Measurements from ENCODE around the gene DEFB114. TPM values are rescaled to one million over a fixed set of nuclear protein-coding genes. Genes with fewer than 3 reads are reported as not detected.

Gene DEFB114
- total RNA-seq, 1 donor from 2014 or later = not detected

- Histone ChIP-seq H3K36me3 (no peaks in the 10 kb centered on the region), H4K20me1 (ENCODE audit: low read depth) (no peaks in the 10 kb centered on the region), H3K4me2 (no peak overlapping the region), H3K27ac (no peak overlapping the region), H3K9ac (no peak overlapping the region), H3K9me3 (ENCODE audit: low read depth) (no peaks in the 10 kb centered on the region), H3K4me3 (no peak overlapping the region), H3K27me3 (no peaks in the 10 kb centered on the region), H3F3A (ENCODE audit: low read depth) (no peaks in the 10 kb centered on the region), H3K79me2 (ENCODE audit: low read depth) (no peaks in the 10 kb centered on the region), H2AFZ (replicated peaks) (no peak overlapping the region), H3K4me1 (peaks cover 6% of the 10 kb centered on the region)
- DNase-seq (ENCODE audit: low spot score) = no peak
- no peaks in the 10 kb centered on the region for H3K4me1 Mint-ChIP-seq
- no peak overlapping the region for H3K27ac Mint-ChIP-seq
- no peaks in the 10 kb centered on the region for H3K36me3 Mint-ChIP-seq
- H3K27me3 Mint-ChIP-seq (ENCODE audit: insufficient read depth, low read depth) = peaks cover 2% of the 10 kb centered on the region
- no peak overlapping the region for H3K4me3 Mint-ChIP-seq
- TF ChIP-seq EZH2phosphoT487 (IDR thresholded peaks at IDR 0.05) (no peak), EZH2 (IDR thresholded peaks at IDR 0.05) (no peak)
- TF ChIP-seq, protein P1, sequence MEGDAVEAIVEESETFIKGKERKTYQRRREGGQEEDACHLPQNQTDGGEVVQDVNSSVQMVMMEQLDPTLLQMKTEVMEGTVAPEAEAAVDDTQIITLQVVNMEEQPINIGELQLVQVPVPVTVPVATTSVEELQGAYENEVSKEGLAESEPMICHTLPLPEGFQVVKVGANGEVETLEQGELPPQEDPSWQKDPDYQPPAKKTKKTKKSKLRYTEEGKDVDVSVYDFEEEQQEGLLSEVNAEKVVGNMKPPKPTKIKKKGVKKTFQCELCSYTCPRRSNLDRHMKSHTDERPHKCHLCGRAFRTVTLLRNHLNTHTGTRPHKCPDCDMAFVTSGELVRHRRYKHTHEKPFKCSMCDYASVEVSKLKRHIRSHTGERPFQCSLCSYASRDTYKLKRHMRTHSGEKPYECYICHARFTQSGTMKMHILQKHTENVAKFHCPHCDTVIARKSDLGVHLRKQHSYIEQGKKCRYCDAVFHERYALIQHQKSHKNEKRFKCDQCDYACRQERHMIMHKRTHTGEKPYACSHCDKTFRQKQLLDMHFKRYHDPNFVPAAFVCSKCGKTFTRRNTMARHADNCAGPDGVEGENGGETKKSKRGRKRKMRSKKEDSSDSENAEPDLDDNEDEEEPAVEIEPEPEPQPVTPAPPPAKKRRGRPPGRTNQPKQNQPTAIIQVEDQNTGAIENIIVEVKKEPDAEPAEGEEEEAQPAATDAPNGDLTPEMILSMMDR (IDR thresholded peaks at IDR 0.05) = no peak
- H3K9me3 Mint-ChIP-seq = no peaks in the 10 kb centered on the region
These were observed 29.2 kb downstream of the DEFB114 start for GRCh38 chr6:49934770-49935169.

GRCh38 chr6:49933526-49933925 lies 30.4 kb downstream of the DEFB114 start:
- no peak for DNase-seq (ENCODE audit: low spot score)
- Histone ChIP-seq H3K9ac (no peak overlapping the region), H3K4me3 (no peak overlapping the region), H3K4me1 (peaks cover 6% of the 10 kb centered on the region), H3K27ac (no peak overlapping the region), H3K79me2 (ENCODE audit: low read depth) (no peaks in the 10 kb centered on the region), H3K27me3 (no peaks in the 10 kb centered on the region), H4K20me1 (ENCODE audit: low read depth) (no peaks in the 10 kb centered on the region), H3K9me3 (ENCODE audit: low read depth) (no peaks in the 10 kb centered on the region), H3F3A (ENCODE audit: low read depth) (no peaks in the 10 kb centered on the region), H3K36me3 (no peaks in the 10 kb centered on the region), H2AFZ (replicated peaks) (no peak overlapping the region), H3K4me2 (no peak overlapping the region)
- TF ChIP-seq, protein P1 (IDR thresholded peaks at IDR 0.05) = no peak
- TF ChIP-seq EZH2 (IDR thresholded peaks at IDR 0.05) (no peak), EZH2phosphoT487 (IDR thresholded peaks at IDR 0.05) (no peak)
- no peaks in the 10 kb centered on the region for H3K4me1 Mint-ChIP-seq
- no peaks in the 10 kb centered on the region for H3K36me3 Mint-ChIP-seq
- no peak overlapping the region for H3K27ac Mint-ChIP-seq
- H3K4me3 Mint-ChIP-seq = no peak overlapping the region
- H3K27me3 Mint-ChIP-seq (ENCODE audit: insufficient read depth, low read depth) = peaks cover 2% of the 10 kb centered on the region
- no peaks in the 10 kb centered on the region for H3K9me3 Mint-ChIP-seq

DNA sequence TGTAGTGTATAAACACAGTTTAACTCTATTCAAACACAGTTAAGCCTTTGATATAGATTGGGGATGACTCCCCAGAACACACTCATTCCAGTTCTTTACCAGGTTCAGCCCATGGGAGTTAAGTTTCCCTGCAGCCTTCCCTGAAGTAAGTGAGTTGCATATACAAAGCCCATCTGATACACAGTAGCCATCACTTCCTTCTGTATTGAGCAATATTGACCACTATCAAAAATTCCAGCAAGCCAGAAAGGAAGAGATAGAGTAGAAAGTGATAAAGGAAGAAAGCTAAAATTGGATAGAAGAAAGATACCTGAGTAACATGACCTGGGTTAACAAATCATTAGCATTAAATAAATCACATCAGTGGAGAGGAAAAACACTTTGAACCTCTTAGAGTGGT lies 34.6 kb downstream of the DEFB114 start:
- Histone ChIP-seq H4K20me1 (ENCODE audit: low read depth) (no peaks in the 10 kb centered on the region), H3K4me1 (peaks cover 10% of the 10 kb centered on the region), H3K27me3 (no peaks in the 10 kb centered on the region), H3K4me2 (no peak overlapping the region), H3K9me3 (ENCODE audit: low read depth) (no peaks in the 10 kb centered on the region), H3K36me3 (no peaks in the 10 kb centered on the region), H3K9ac (no peak overlapping the region), H3K79me2 (ENCODE audit: low read depth) (no peaks in the 10 kb centered on the region), H3K27ac (no peak overlapping the region), H3K4me3 (no peak overlapping the region), H3F3A (ENCODE audit: low read depth) (no peaks in the 10 kb centered on the region), H2AFZ (replicated peaks) (no peak overlapping the region)
- no peak for TF ChIP-seq EZH2 (IDR thresholded peaks at IDR 0.05)
- TF ChIP-seq, protein P1 (IDR thresholded peaks at IDR 0.05) = no peak
- no peak for TF ChIP-seq EZH2phosphoT487 (IDR thresholded peaks at IDR 0.05)
- Mint-ChIP-seq H3K4me3 (no peak overlapping the region), H3K4me1 (no peaks in the 10 kb centered on the region), H3K9me3 (no peaks in the 10 kb centered on the region), H3K27me3 (ENCODE audit: insufficient read depth, low read depth) (no peaks in the 10 kb centered on the region), H3K36me3 (no peaks in the 10 kb centered on the region), H3K27ac (no peak overlapping the region)
- no peak for DNase-seq (ENCODE audit: low spot score)

Measured in neural progenitor cell (in vitro differentiated cells).